K562 (cell line): Measurements from ENCODE around the gene FIS1. TPM values are rescaled to one million over a fixed set of nuclear protein-coding genes. Genes with fewer than 3 reads are reported as not detected.

ENCODE experiments used
- NR1H2 ChIP-seq: sonication (generic); formaldehyde crosslinking; IDR thresholded peaks from 2 replicates; pipeline ENCODE4 v1.4.0; 2020; ENCODE audit warnings: mild to moderate bottlenecking, missing genetic modification reagents
- NR3C1 ChIP-seq: sonication (generic); formaldehyde crosslinking; IDR thresholded peaks from 2 replicates; pipeline ENCODE4 v1.8.1; 2022; ENCODE audit warnings: missing genetic modification reagents
- NR4A1 ChIP-seq, 2 experiments: fragments of 250-450 bp in 1 of 2; fragments of 450-650 bp in 1 of 2; sonication (Bioruptor Pico) in 1 of 2; IDR thresholded peaks; 2 replicates each; pipeline versions ENCODE4 v1.4.0 to v1.6.1; 2016 to 2020; ENCODE audit warnings: mild to moderate bottlenecking in 2 of 2, missing compliant biosample characterization in 1 of 2, missing genetic modification characterization in 1 of 2, moderate library complexity in 1 of 2
- NUFIP1 ChIP-seq: fragments of 450-650 bp; IDR thresholded peaks from 2 replicates; pipeline ENCODE4 v1.6.1; 2018; ENCODE audit not compliant: partially characterized antibody
- RBM14 ChIP-seq: fragments of 200-400 bp; formaldehyde crosslinking; IDR thresholded peaks from 2 replicates; pipeline ENCODE4 v1.6.1; 2018; ENCODE audit warnings: low read depth, mild to moderate bottlenecking, low read length, moderate library complexity, borderline replicate concordance; ENCODE audit not compliant: insufficient read depth
- RBM17 ChIP-seq: fragments of 200-400 bp; formaldehyde crosslinking; IDR thresholded peaks from 2 replicates; pipeline ENCODE4 v1.6.1; 2017; ENCODE audit warnings: low read depth, mild to moderate bottlenecking, low read length, borderline replicate concordance
- ZNF431 ChIP-seq: sonication (generic); formaldehyde crosslinking; IDR thresholded peaks from 2 replicates; pipeline ENCODE4 v1.8.0; 2022; ENCODE audit warnings: mild to moderate bottlenecking, missing genetic modification reagents
- ZNF561 ChIP-seq: fragments of 450-650 bp; formaldehyde crosslinking; conservative IDR thresholded peaks from 2 replicates; pipeline ENCODE4 v1.4.0; 2020; ENCODE audit warnings: mild to moderate bottlenecking, moderate library complexity
- polyA plus RNA-seq, 8 experiments: library from polyadenylated mRNA; depleted of rRNA in 4 of 8; stranded (reverse) in 5 of 8; unstranded in 3 of 8; fragments of >200 nt; fragmentation: Nextera tagmentation in 2 of 8; fragmentation: Illumina TruSeq in 1 of 8; extraction: Ambion mirVana in 2 of 8; extraction: Trizol in 1 of 8; gene quantifications; 2 replicates each; pipeline versions ENCODE4 v1.2.1 to v1.2.3, GENCODE V29; 2011 to 2014; ENCODE audit warnings: inconsistent platforms in 1 of 8, missing spikeins in 1 of 8
- total RNA-seq, 7 experiments: library from RNA; depleted of rRNA in 6 of 7; stranded (reverse); fragments of >200 nt in 6 of 7; fragmentation: Illumina TruSeq in 2 of 7; extraction: Trizol in 2 of 7; gene quantifications; 2 replicates each; pipeline versions ENCODE4 v1.2.1 to v1.2.3, GENCODE V29; 2011 to 2021; ENCODE audit warnings: low replicate concordance in 1 of 7
- TF ChIP-seq, protein P1 (sequence below), 2 experiments: fragments of 450-650 bp; conservative IDR thresholded peaks; 2 replicates each; pipeline ENCODE4 v1.6.1; 2017; ENCODE audit warnings: mild to moderate bottlenecking in 2 of 2, moderate library complexity in 2 of 2
- TF ChIP-seq, protein P2 (sequence below), 2 experiments: IDR thresholded peaks in 1 of 2; conservative IDR thresholded peaks in 1 of 2; 2 replicates each; pipeline ENCODE4 v1.6.1; 2016; ENCODE audit warnings: low read depth in 2 of 2, mild to moderate bottlenecking in 1 of 2, missing compliant biosample characterization in 1 of 2, missing genetic modification characterization in 1 of 2, moderate library complexity in 1 of 2
- TF ChIP-seq, protein P3 (sequence below): sonication (generic); formaldehyde crosslinking; IDR thresholded peaks from 2 replicates; pipeline ENCODE4 v1.8.0; 2023; ENCODE audit warnings: mild to moderate bottlenecking, missing genetic modification reagents
- TF ChIP-seq, protein P4 (sequence below): fragments of 250-450 bp; sonication (Bioruptor Pico); IDR thresholded peaks from 2 replicates; pipeline ENCODE4 v1.8.0; 2022; ENCODE audit warnings: inconsistent platforms, mild to moderate bottlenecking, moderate library complexity, borderline replicate concordance
- TF ChIP-seq, protein P5 (sequence below): sonication (generic); formaldehyde crosslinking; IDR thresholded peaks from 2 replicates; pipeline ENCODE4 v1.5.0; 2020; ENCODE audit warnings: missing genetic modification reagents

FIS1 gene
- total and polyA plus RNA-seq, 9 of the 15 experiments (the other 6 are each of a cell fraction or from before 2014, with no cell fraction given), result 86.0 to 257 (median 144) TPM

DNA sequence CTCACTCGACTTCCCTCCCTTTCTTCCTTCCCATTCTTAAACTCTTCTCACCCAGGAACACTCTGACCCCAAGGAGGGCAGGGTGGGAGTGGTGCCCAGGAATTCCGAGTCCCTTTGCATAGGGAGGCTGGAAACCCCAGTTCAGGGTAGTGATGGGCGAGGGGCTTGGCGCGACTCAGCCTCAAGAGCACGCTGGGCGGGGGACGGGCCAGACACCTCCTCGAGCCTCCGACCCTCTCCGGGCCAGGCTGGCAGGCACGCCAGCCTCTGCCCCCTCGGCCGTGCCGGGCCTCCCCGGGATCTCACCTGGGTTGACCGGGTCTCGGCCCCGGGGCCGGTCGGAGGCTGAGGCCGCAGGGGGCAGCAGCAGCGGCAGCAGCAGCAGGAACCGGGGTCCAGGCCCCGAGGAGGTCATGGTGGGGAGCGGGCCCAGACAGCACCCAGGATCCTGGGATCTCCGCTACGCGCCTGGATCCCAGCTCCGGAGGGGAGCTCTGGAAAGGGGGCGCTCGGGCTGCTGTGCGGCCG, 28.0 kb downstream of the FIS1 start (continued):
- TF ChIP-seq NR4A1 (CRISPR knock-in tag; IDR thresholded peaks at IDR 0.05) (no peak), NR4A1 (tag; IDR thresholded peaks at IDR 0.05) (0 out of 2 replicates have a peak, but pooled peaks have one; percentile 36), ZNF561 (no peak), RBM14 (no peak), ZNF431 (0 out of 2 replicates have a peak, but pooled peaks have one; percentile 13), NR3C1 (CRISPR knock-in tag) (0 out of 2 replicates have a peak, but pooled peaks have one; percentile 3), RBM17 (no peak), NUFIP1 (no peak), NR1H2 (CRISPR knock-in tag) (no peak)
- TF ChIP-seq, protein P1, sequence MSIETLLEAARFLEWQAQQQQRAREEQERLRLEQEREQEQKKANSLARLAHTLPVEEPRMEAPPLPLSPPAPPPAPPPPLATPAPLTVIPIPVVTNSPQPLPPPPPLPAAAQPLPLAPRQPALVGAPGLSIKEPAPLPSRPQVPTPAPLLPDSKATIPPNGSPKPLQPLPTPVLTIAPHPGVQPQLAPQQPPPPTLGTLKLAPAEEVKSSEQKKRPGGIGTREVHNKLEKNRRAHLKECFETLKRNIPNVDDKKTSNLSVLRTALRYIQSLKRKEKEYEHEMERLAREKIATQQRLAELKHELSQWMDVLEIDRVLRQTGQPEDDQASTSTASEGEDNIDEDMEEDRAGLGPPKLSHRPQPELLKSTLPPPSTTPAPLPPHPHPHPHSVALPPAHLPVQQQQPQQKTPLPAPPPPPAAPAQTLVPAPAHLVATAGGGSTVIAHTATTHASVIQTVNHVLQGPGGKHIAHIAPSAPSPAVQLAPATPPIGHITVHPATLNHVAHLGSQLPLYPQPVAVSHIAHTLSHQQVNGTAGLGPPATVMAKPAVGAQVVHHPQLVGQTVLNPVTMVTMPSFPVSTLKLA (conservative IDR thresholded peaks at IDR 0.05), result no peak
- TF ChIP-seq, protein P2, sequence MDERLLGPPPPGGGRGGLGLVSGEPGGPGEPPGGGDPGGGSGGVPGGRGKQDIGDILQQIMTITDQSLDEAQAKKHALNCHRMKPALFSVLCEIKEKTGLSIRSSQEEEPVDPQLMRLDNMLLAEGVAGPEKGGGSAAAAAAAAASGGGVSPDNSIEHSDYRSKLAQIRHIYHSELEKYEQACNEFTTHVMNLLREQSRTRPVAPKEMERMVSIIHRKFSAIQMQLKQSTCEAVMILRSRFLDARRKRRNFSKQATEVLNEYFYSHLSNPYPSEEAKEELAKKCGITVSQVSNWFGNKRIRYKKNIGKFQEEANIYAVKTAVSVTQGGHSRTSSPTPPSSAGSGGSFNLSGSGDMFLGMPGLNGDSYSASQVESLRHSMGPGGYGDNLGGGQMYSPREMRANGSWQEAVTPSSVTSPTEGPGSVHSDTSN (CRISPR knock-in tag; IDR thresholded peaks at IDR 0.05; ENCODE audit: low read depth), result no peak
- TF ChIP-seq, protein P2 (tag; conservative IDR thresholded peaks at IDR 0.05; ENCODE audit: low read depth), result no peak
- TF ChIP-seq, protein P3, sequence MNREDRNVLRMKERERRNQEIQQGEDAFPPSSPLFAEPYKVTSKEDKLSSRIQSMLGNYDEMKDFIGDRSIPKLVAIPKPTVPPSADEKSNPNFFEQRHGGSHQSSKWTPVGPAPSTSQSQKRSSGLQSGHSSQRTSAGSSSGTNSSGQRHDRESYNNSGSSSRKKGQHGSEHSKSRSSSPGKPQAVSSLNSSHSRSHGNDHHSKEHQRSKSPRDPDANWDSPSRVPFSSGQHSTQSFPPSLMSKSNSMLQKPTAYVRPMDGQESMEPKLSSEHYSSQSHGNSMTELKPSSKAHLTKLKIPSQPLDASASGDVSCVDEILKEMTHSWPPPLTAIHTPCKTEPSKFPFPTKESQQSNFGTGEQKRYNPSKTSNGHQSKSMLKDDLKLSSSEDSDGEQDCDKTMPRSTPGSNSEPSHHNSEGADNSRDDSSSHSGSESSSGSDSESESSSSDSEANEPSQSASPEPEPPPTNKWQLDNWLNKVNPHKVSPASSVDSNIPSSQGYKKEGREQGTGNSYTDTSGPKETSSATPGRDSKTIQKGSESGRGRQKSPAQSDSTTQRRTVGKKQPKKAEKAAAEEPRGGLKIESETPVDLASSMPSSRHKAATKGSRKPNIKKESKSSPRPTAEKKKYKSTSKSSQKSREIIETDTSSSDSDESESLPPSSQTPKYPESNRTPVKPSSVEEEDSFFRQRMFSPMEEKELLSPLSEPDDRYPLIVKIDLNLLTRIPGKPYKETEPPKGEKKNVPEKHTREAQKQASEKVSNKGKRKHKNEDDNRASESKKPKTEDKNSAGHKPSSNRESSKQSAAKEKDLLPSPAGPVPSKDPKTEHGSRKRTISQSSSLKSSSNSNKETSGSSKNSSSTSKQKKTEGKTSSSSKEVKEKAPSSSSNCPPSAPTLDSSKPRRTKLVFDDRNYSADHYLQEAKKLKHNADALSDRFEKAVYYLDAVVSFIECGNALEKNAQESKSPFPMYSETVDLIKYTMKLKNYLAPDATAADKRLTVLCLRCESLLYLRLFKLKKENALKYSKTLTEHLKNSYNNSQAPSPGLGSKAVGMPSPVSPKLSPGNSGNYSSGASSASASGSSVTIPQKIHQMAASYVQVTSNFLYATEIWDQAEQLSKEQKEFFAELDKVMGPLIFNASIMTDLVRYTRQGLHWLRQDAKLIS (CRISPR knock-in tag), result peak; percentile 4; the same call in 1 of the 2 replicates
- TF ChIP-seq, protein P4, sequence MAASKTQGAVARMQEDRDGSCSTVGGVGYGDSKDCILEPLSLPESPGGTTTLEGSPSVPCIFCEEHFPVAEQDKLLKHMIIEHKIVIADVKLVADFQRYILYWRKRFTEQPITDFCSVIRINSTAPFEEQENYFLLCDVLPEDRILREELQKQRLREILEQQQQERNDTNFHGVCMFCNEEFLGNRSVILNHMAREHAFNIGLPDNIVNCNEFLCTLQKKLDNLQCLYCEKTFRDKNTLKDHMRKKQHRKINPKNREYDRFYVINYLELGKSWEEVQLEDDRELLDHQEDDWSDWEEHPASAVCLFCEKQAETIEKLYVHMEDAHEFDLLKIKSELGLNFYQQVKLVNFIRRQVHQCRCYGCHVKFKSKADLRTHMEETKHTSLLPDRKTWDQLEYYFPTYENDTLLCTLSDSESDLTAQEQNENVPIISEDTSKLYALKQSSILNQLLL (CRISPR knock-in tag), result no peak
- TF ChIP-seq, protein P5, sequence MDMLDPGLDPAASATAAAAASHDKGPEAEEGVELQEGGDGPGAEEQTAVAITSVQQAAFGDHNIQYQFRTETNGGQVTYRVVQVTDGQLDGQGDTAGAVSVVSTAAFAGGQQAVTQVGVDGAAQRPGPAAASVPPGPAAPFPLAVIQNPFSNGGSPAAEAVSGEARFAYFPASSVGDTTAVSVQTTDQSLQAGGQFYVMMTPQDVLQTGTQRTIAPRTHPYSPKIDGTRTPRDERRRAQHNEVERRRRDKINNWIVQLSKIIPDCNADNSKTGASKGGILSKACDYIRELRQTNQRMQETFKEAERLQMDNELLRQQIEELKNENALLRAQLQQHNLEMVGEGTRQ (CRISPR knock-in tag), result 0 out of 2 replicates have a peak, but pooled peaks have one; percentile 9
